Measurements from ENCODE around the gene HOXB8.

- TF ChIP-seq CTCF (IDR thresholded peaks at IDR 0.05 in 2 of 3, conservative IDR thresholded peaks at IDR 0.05 in 1 of 3; ENCODE audit: control insufficient read depth in 2 of 3, extremely low read depth in 1 of 3, insufficient read depth in 1 of 3, low read depth in 3 of 3, low read length in 3 of 3) (no peak), FOXK2 (IDR thresholded peaks at IDR 0.05) (no peak), CUX1 (IDR thresholded peaks at IDR 0.05; ENCODE audit: insufficient replicate concordance, low read depth, low read length) (no peak), ZSCAN29 (IDR thresholded peaks at IDR 0.05) (no peak), POLR2AphosphoS2 (IDR thresholded peaks at IDR 0.05; ENCODE audit: low read depth, low read length) (no peak), POLR2A (IDR thresholded peaks at IDR 0.05; ENCODE audit: low read depth, low read length) (no peak), USF2 (IDR thresholded peaks at IDR 0.05; ENCODE audit: borderline replicate concordance, low read depth, low read length) (no peak), ASH2L (IDR thresholded peaks at IDR 0.05; ENCODE audit: borderline replicate concordance, low read depth) (no peak), IKZF1 (conservative IDR thresholded peaks at IDR 0.05) (no peak), SIN3A (IDR thresholded peaks at IDR 0.05; ENCODE audit: low read depth, low read length) (no peak), CHD1 (IDR thresholded peaks at IDR 0.05; ENCODE audit: low read depth, low read length) (no peak), FOS (IDR thresholded peaks at IDR 0.05; ENCODE audit: borderline replicate concordance, extremely low read depth, insufficient read length) (no peak), ZBTB33 (IDR thresholded peaks at IDR 0.05) (no peak)
- TF ChIP-seq, protein P1, sequence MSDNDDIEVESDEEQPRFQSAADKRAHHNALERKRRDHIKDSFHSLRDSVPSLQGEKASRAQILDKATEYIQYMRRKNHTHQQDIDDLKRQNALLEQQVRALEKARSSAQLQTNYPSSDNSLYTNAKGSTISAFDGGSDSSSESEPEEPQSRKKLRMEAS (IDR thresholded peaks at IDR 0.05; ENCODE audit: low read depth, low read length): no peak
Measured at GRCh38 chr17:48631693-48632578, 16.8 kb upstream of the HOXB8 start.
